HCT116 (cell line): ENCODE measurements around the gene SEPHS1. TPM values are rescaled to one million over a fixed set of nuclear protein-coding genes. Genes with fewer than 3 reads are reported as not detected.
A peak's percentile ranks its signal among the peaks of the same experiment; 100 is the strongest.

Experiments
- ATAC-seq: fragments of 200-7000 bp; cut with Tn5 transposase; 2 replicates; pipeline ENCODE4 v1.9.1; 2020; ENCODE audit warnings: mild to moderate bottlenecking, moderate library complexity
- BruUV-seq: library from RNA; stranded (reverse); fragments of 400-500 nt; replicated peaks from 2 replicates; lab custom pipeline; 2021; lab: Mats Ljungman, UMichigan
- CTCF ChIA-PET: fragments of 300-600 bp; sonication (Branson Sonifier 250); formaldehyde crosslinking; loops from one replicate; lab custom pipeline; 2021; ENCODE audit warnings: antibody characterized with exemption; lab: Charles Lee
- POLR2A ChIA-PET: fragments of 300-600, 350-600 bp; sonication (Branson Sonifier 250); formaldehyde crosslinking; loops from one replicate; lab custom pipeline; 2021; ENCODE audit warnings: antibody characterized with exemption; lab: Charles Lee
- RAD21 ChIA-PET, 2 experiments: fragments of 300-600 bp; sonication (Branson Sonifier 250); formaldehyde crosslinking; loops; one replicate each; lab custom pipeline; 2023; ENCODE audit warnings: low total read pairs in 2 of 2; ENCODE audit not compliant: uncharacterized antibody in 2 of 2, unreplicated experiment in 2 of 2, low non-redundant PET in 1 of 2; lab: Charles Lee
- DNase-seq: peaks from one replicate; pipeline ENCODE4 v3.0.0-alpha.2; 2010; ENCODE audit warnings: low read depth, low spot score
- H2AFZ ChIP-seq: fragments of 200-600 bp; shearing (Covaris generic), sonication (generic); 2 replicates; pipeline ENCODE4 v1.6.1; 2017; ENCODE audit warnings: low read depth, mixed run types, mixed read lengths, antibody characterized with exemption, low read length; ENCODE audit not compliant: poor library complexity, severe bottlenecking
- H3K27ac ChIP-seq: 2 replicates; pipeline ENCODE4 v1.5.1; 2012; ENCODE audit warnings: low read depth, low read length
- H3K27me3 ChIP-seq: fragments of 200-600 bp; sonication (generic); 2 replicates; pipeline ENCODE4 v1.6.1; 2016; ENCODE audit warnings: mixed run types, low read length, mixed read lengths; ENCODE audit not compliant: insufficient read depth
- H3K36me3 ChIP-seq, 2 experiments: fragments of 200-500 bp in 1 of 2; fragments of 200-600 bp in 1 of 2; sonication (Bioruptor generic) in 1 of 2; sonication (generic) in 1 of 2; 2 replicates each; pipeline versions ENCODE4 v1.5.1 to v1.6.1; 2014 to 2016; ENCODE audit warnings: low read length in 2 of 2, inconsistent platforms in 1 of 2, mixed read lengths in 1 of 2, mixed run types in 1 of 2; ENCODE audit not compliant: insufficient read depth in 2 of 2, control insufficient read depth in 1 of 2
- H3K4me1 ChIP-seq, 2 experiments: fragments of 200-600 bp in 1 of 2; sonication (generic) in 1 of 2; 2 replicates each; pipeline versions ENCODE4 v1.5.1 to v1.6.1; 2012 to 2017; ENCODE audit warnings: low read length in 2 of 2, inconsistent platforms in 1 of 2, mild to moderate bottlenecking in 1 of 2, mixed read lengths in 1 of 2, mixed run types in 1 of 2, moderate library complexity in 1 of 2; ENCODE audit not compliant: insufficient read depth in 2 of 2, control insufficient read depth in 1 of 2
- H3K4me2 ChIP-seq: fragments of 200-600 bp; sonication (generic); 2 replicates; pipeline ENCODE4 v1.6.1; 2017; ENCODE audit warnings: mixed run types, low read length, mixed read lengths
- H3K4me3 ChIP-seq, 2 experiments: fragments of 200-600 bp in 1 of 2; sonication (generic) in 1 of 2; replicated peaks in 1 of 2; 2 replicates each; pipeline ENCODE4 v1.5.1; 2011 to 2016; ENCODE audit warnings: low read length in 2 of 2, control low read depth in 1 of 2, low read depth in 1 of 2, mild to moderate bottlenecking in 1 of 2, mixed read lengths in 1 of 2, mixed run types in 1 of 2
- H3K79me2 ChIP-seq: fragments of 200-600 bp; sonication (generic); 2 replicates; pipeline ENCODE4 v1.6.1; 2017; ENCODE audit warnings: mild to moderate bottlenecking, mixed run types, low read length, moderate library complexity, mixed read lengths; ENCODE audit not compliant: insufficient read depth
- H3K9ac ChIP-seq: fragments of 200-600 bp; sonication (generic); 2 replicates; pipeline ENCODE4 v1.6.1; 2016; ENCODE audit warnings: low read length, mixed read lengths
- H3K9me2 ChIP-seq: fragments of 200-600 bp; sonication (generic), shearing (Covaris generic); 2 replicates; pipeline ENCODE4 v1.6.1; 2017; ENCODE audit warnings: mixed run types, mild to moderate bottlenecking, moderate library complexity; ENCODE audit not compliant: insufficient read depth
- H3K9me3 ChIP-seq, 2 experiments: fragments of 200-500 bp in 1 of 2; fragments of 200-600 bp in 1 of 2; sonication (Bioruptor generic) in 1 of 2; sonication (generic) in 1 of 2; 2 replicates each; pipeline ENCODE4 v1.6.1; 2014 to 2017; ENCODE audit warnings: low read length in 2 of 2, mixed read lengths in 2 of 2, inconsistent platforms in 1 of 2, low read depth in 1 of 2, mild to moderate bottlenecking in 1 of 2, mixed run types in 1 of 2, moderate library complexity in 1 of 2; ENCODE audit not compliant: control insufficient read depth in 1 of 2, insufficient read depth in 1 of 2
- H4K20me1 ChIP-seq: fragments of 200-600 bp; sonication (generic), shearing (Covaris generic); 2 replicates; pipeline ENCODE4 v1.6.1; 2017; ENCODE audit warnings: mixed run types, mild to moderate bottlenecking, moderate library complexity; ENCODE audit not compliant: insufficient read depth
- ATF3 ChIP-seq: IDR thresholded peaks from 2 replicates; pipeline ENCODE4 v1.6.1; 2012
- CEBPB ChIP-seq: IDR thresholded peaks from 2 replicates; pipeline ENCODE4 v1.6.1; 2012; ENCODE audit warnings: low read depth
- CTCF ChIP-seq, 3 experiments: fragments of 200-600 bp in 1 of 3; sonication (generic) in 1 of 3; IDR thresholded peaks in 2 of 3; conservative IDR thresholded peaks in 1 of 3; 2 replicates each; pipeline ENCODE4 v1.5.1; 2012 to 2017; ENCODE audit warnings: low read depth in 2 of 3, low read length in 2 of 3, antibody characterized with exemption in 1 of 3, borderline replicate concordance in 1 of 3, control low read depth in 1 of 3, mild to moderate bottlenecking in 1 of 3, mixed read lengths in 1 of 3, mixed run types in 1 of 3, moderate library complexity in 1 of 3; ENCODE audit not compliant: insufficient read depth in 1 of 3
- EZH2 ChIP-seq: fragments of 200-600 bp; sonication (generic); IDR thresholded peaks from 2 replicates; pipeline ENCODE4 v1.6.1; 2017; ENCODE audit warnings: antibody characterized with exemption, mixed run types
- POLR2A ChIP-seq: IDR thresholded peaks from 2 replicates; pipeline ENCODE4 v1.7.0; 2011; ENCODE audit warnings: borderline replicate concordance; ENCODE audit not compliant: insufficient read depth, insufficient read length; ENCODE audit errors: extremely low read depth
- TCF7L2 ChIP-seq: IDR thresholded peaks from 2 replicates; pipeline ENCODE4 v1.7.0; 2011; ENCODE audit warnings: borderline replicate concordance, inconsistent platforms; ENCODE audit not compliant: insufficient read depth, insufficient read length; ENCODE audit errors: extremely low read depth
- YY1 ChIP-seq: IDR thresholded peaks from 2 replicates; pipeline ENCODE4 v1.6.1; 2011; ENCODE audit warnings: low read length, low read depth, moderate library complexity, mild to moderate bottlenecking; ENCODE audit not compliant: insufficient replicate concordance; ENCODE audit errors: extremely low read depth
- ZBTB33 ChIP-seq: IDR thresholded peaks from 2 replicates; pipeline ENCODE4 v1.6.1; 2011; ENCODE audit warnings: mild to moderate bottlenecking, low read length, moderate library complexity; ENCODE audit not compliant: insufficient replicate concordance; ENCODE audit errors: extremely low read depth
- ZFX ChIP-seq: fragments of 450-650 bp; IDR thresholded peaks from 2 replicates; pipeline ENCODE4 v1.6.1; 2017
- intact Hi-C: fragments of 100-400 bp; cut with micrococcal nuclease; formaldehyde crosslinking; loops from 2 replicates; pipeline ENCODE4 v1.10.0; 2022
- total RNA-seq: library from RNA; stranded (reverse); gene quantifications from one replicate; pipeline ENCODE4 v1.2.1, GENCODE V29; 2021; ENCODE audit not compliant: unreplicated experiment

Gene SEPHS1
- total RNA-seq, 1 experiment from 2014 or later, result 51.7 TPM

- Histone ChIP-seq H3K79me2 (no peaks in the 10 kb centered on the region), H3K27me3 (no peaks in the 10 kb centered on the region), H2AFZ (peak overlapping the region; percentile 54), H3K9me3 (no peaks in the 10 kb centered on the region), H3K36me3 (no peaks in the 10 kb centered on the region), H3K4me2 (peak overlapping the region; percentile 96), H3K9me2 (no peaks in the 10 kb centered on the region), H3K4me3 (peak overlapping the region; percentile 53 to 68), H4K20me1 (no peaks in the 10 kb centered on the region), H3K9ac (peak overlapping the region; percentile 76), H3K27ac (peak overlapping the region; percentile 85), H3K4me1 (peaks cover 15 to 34% of the 10 kb centered on the region in 2 experiments)
- DNase-seq (no peak), ATAC-seq (no peak)
- ChIA-PET CTCF (no interaction called here), POLR2A (interaction anchor here (0.6 kb wide), 1 partner anchor 187 kb away, joined by 3 read pairs; no protein-coding TSS in a partner anchor), RAD21 (interaction anchor here in 1 of 2 experiments (0.7 kb wide), 1 partner anchor 561 kb away, joined by 3 read pairs; no protein-coding TSS in a partner anchor)
- intact Hi-C loops, result no loop called here
- no peak for TF ChIP-seq TCF7L2
- TF ChIP-seq ATF3, result no peak
- TF ChIP-seq ZFX, result no peak
- no TSS peak for BruUV-seq
Measured at GRCh38 chr10:13298748-13299436, 49.2 kb downstream of the SEPHS1 start.

GRCh38 chr10:13296476-13296875 is 51.6 kb downstream of the SEPHS1 start:
- ChIA-PET RAD21 (no interaction called here), POLR2A (no interaction called here), CTCF (no interaction called here)
- Histone ChIP-seq H3K4me3 (no peak overlapping the region), H2AFZ (no peak overlapping the region), H3K4me1 (peaks cover 8 to 22% of the 10 kb centered on the region in 2 experiments), H3K27me3 (no peaks in the 10 kb centered on the region), H3K9ac (no peak overlapping the region), H3K79me2 (no peaks in the 10 kb centered on the region), H3K9me3 (no peaks in the 10 kb centered on the region), H4K20me1 (no peaks in the 10 kb centered on the region), H3K4me2 (no peak overlapping the region), H3K36me3 (no peaks in the 10 kb centered on the region), H3K27ac (no peak overlapping the region), H3K9me2 (no peaks in the 10 kb centered on the region)
- DNase-seq, result no peak
- no peak for ATAC-seq
- TF ChIP-seq CEBPB (no peak), ZBTB33 (no peak), YY1 (no peak), EZH2 (no peak), ZFX (no peak), CTCF (IDR thresholded peaks at IDR 0.05 in 2 of 3, conservative IDR thresholded peaks at IDR 0.05 in 1 of 3; ENCODE audit: borderline replicate concordance in 1 of 3, insufficient read depth in 1 of 3, low read depth in 2 of 3, low read length in 2 of 3) (no peak), TCF7L2 (no peak), POLR2A (no peak)
- intact Hi-C loops, result no loop called here
- BruUV-seq, result no TSS peak
